Caco-2 (cell line): Measurements from ENCODE around the gene SEC24C. TPM values are rescaled to one million over a fixed set of nuclear protein-coding genes. Genes with fewer than 3 reads are reported as not detected.
"Not testable (repeated sequence)": the region's sequence is repeated elsewhere in the genome, so short reads cannot be mapped to it uniquely, and the experiment has no call there.

Source experiments
- BruUV-seq: library from RNA; stranded (reverse); fragments of 400-500 nt; replicated peaks from 2 replicates; lab custom pipeline; 2021; lab: Mats Ljungman, UMichigan
- CTCF ChIA-PET: fragments of 300-600 bp; sonication (Branson Sonifier 250); formaldehyde crosslinking; loops from one replicate; lab custom pipeline; 2022; ENCODE audit warnings: antibody characterized with exemption; lab: Charles Lee
- POLR2A ChIA-PET: fragments of 300-600 bp; sonication (Branson Sonifier 250); formaldehyde crosslinking; loops from one replicate; lab custom pipeline; 2022; ENCODE audit warnings: antibody characterized with exemption; lab: Charles Lee
- DNase-seq, 2 experiments: peaks; one replicate each; pipeline versions ENCODE4 v3.0.0 to v3.0.0-alpha.2; 2020 to 2022
- H3K27me3 ChIP-seq: replicated peaks from 2 replicates; pipeline ENCODE4 v1.6.0; 2011; ENCODE audit warnings: low read length; ENCODE audit not compliant: control insufficient read depth, insufficient read depth
- H3K36me3 ChIP-seq: 2 replicates; pipeline ENCODE4 v1.5.1; 2011; ENCODE audit warnings: low read length; ENCODE audit not compliant: control insufficient read depth, insufficient read depth
- H3K4me1 ChIP-seq: fragments of 250-450 bp; sonication (Bioruptor Pico); 2 replicates; pipeline ENCODE4 v1.5.1; 2020; ENCODE audit warnings: mild to moderate bottlenecking
- H3K4me3 ChIP-seq: 2 replicates; pipeline ENCODE4 v1.5.1; 2011; ENCODE audit warnings: low read depth, mild to moderate bottlenecking, control low read depth, low read length
- H3K9me3 ChIP-seq: fragments of 250-450 bp; sonication (Bioruptor Pico); 2 replicates; pipeline ENCODE4 v1.5.1; 2020; ENCODE audit warnings: mild to moderate bottlenecking, moderate library complexity
- H3K27ac Mint-ChIP-seq: one replicate; pipeline ENCODE4 v1.8.0; 2022; ENCODE audit warnings: mixed read lengths; ENCODE audit not compliant: unreplicated experiment
- H3K27me3 Mint-ChIP-seq: one replicate; pipeline ENCODE4 v1.8.0; 2022; ENCODE audit warnings: mixed read lengths; ENCODE audit not compliant: insufficient read depth, unreplicated experiment
- H3K36me3 Mint-ChIP-seq: one replicate; pipeline ENCODE4 v1.8.0; 2022; ENCODE audit warnings: mild to moderate bottlenecking, mixed read lengths; ENCODE audit not compliant: insufficient read depth, unreplicated experiment
- H3K4me1 Mint-ChIP-seq: one replicate; pipeline ENCODE4 v1.8.0; 2022; ENCODE audit warnings: low read depth, mixed read lengths; ENCODE audit not compliant: unreplicated experiment
- H3K4me3 Mint-ChIP-seq: one replicate; pipeline ENCODE4 v1.8.0; 2022; ENCODE audit warnings: mild to moderate bottlenecking, moderate library complexity, mixed read lengths; ENCODE audit not compliant: unreplicated experiment
- H3K9me3 Mint-ChIP-seq: one replicate; pipeline ENCODE4 v1.8.0; 2022; ENCODE audit warnings: mixed read lengths; ENCODE audit not compliant: unreplicated experiment
- intact Hi-C: fragments of 100-400 bp; cut with micrococcal nuclease; formaldehyde crosslinking; loops from one replicate; pipeline ENCODE4 v1.10.0; 2022; ENCODE audit not compliant: unreplicated experiment
- total RNA-seq: library from RNA; stranded (reverse); gene quantifications from 2 replicates; pipeline ENCODE4 v1.2.3, GENCODE V29; 2022

Gene SEC24C
- total RNA-seq, 1 experiment from 2014 or later, result 91.2 TPM

DNA sequence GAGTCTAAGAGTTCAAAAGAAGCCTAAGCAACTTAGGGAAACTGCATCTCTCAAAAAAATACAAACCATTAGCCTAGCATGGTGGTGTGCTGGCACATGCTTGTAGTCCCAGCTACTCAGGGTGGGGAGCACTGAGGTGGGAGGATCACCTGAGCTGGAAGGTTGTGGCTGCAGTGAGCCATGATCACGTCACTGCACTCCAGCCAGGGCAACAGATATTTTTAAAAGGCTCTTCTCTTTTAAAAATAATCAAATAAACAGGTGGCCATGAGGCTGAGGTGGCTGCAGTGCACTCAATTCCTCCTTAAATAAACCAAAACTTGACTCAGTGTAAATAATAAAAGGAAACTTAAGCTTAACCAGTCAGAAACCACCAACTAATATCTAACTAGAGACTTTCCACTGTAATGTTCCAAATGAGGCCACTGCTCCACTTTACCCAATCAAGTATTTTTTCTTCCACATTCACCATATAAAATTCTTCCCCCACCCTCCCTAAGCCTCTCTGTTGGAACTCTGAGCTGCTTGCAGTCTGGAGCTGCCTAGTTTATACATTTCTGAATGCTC lies 38.6 kb upstream of the SEC24C start:
- BruUV-seq, H3K36me3 ChIP-seq, H3K27me3 ChIP-seq, H3K4me3 ChIP-seq, H3K36me3 Mint-ChIP-seq, H3K27ac Mint-ChIP-seq, H3K9me3 Mint-ChIP-seq, H3K4me3 Mint-ChIP-seq, CTCF ChIA-PET, POLR2A ChIA-PET, intact Hi-C loops, DNase-seq, H3K4me1 ChIP-seq, H3K4me1 Mint-ChIP-seq, H3K27me3 Mint-ChIP-seq, H3K9me3 ChIP-seq: not testable (repeated sequence)

DNA sequence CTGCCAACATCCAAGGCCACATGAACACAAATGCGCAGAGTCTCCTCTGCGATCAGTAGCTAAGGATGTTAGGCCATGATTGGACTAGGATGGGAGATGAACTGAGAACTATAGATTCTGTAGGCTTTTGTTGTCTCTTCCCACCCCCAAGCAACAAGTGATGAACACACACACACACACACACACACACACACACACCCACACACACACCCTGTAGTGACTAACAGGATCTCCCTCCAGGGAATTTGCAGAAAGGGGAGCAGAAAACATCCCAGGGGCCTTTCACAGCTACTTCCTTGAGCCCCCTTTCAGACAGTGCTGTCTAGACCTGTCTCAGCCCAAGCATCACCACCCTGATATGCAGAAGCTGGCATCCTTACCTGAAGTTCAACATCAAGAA lies 37.7 kb upstream of the SEC24C start:
- H3K4me1 ChIP-seq, H3K4me3 Mint-ChIP-seq, H3K27me3 Mint-ChIP-seq, CTCF ChIA-PET, H3K9me3 Mint-ChIP-seq, H3K27ac Mint-ChIP-seq, DNase-seq, POLR2A ChIA-PET, H3K4me3 ChIP-seq, H3K27me3 ChIP-seq, H3K36me3 ChIP-seq, intact Hi-C loops, H3K4me1 Mint-ChIP-seq, H3K36me3 Mint-ChIP-seq, BruUV-seq, H3K9me3 ChIP-seq: not testable (repeated sequence)

DNA sequence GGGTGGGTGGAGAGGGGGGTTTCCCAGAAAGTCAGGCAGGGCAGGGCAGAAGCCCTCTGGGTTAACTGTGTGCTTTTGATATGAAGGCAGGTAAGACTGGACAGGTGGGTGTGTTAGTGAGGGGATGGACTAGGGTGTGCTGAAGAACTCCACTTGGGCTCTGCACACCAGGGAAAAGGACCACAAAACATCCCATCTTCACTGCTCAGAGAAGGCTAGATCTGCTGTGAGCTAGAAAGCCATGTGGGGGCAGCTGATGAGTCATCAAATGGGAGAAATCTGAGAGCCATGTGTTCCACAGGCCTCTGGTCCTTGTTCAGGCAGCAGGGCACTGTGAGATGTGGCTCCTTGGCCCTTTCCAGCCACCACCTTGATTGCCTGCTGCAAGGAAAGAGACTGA lies 36.5 kb upstream of the SEC24C start:
- CTCF ChIA-PET, H3K36me3 ChIP-seq, H3K4me3 ChIP-seq, H3K27ac Mint-ChIP-seq, H3K4me3 Mint-ChIP-seq, DNase-seq, H3K27me3 ChIP-seq, intact Hi-C loops, H3K4me1 ChIP-seq, H3K27me3 Mint-ChIP-seq, POLR2A ChIA-PET, BruUV-seq, H3K4me1 Mint-ChIP-seq, H3K9me3 Mint-ChIP-seq, H3K9me3 ChIP-seq: not testable (repeated sequence)
- H3K36me3 Mint-ChIP-seq, result peaks cover 10% of the 10 kb centered on the region

DNA sequence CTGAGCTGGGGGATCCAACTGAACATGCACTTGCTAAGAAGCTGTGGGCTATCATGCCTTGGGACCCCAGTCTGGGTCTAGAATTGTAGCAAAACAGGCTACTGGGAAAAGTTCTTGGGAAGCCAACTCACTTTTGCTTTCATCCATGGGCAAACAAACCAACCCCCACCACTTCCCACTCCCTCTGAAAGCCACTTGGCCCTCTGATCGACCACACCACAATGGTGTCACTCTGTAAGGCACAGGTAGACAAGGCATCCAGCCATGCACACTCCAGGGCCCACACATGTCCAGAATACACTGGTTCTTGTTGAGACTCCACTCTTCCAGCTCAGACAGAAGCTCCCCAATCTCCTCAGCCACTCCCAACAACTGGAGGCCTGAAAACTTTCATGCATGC lies 36.0 kb upstream of the SEC24C start:
- H3K27ac Mint-ChIP-seq, CTCF ChIA-PET, BruUV-seq, H3K27me3 Mint-ChIP-seq, H3K4me1 ChIP-seq, H3K9me3 Mint-ChIP-seq, H3K4me3 ChIP-seq, H3K27me3 ChIP-seq, POLR2A ChIA-PET, H3K9me3 ChIP-seq, DNase-seq, H3K36me3 ChIP-seq, intact Hi-C loops, H3K4me1 Mint-ChIP-seq, H3K4me3 Mint-ChIP-seq: not testable (repeated sequence)
- H3K36me3 Mint-ChIP-seq, result peaks cover 10% of the 10 kb centered on the region

DNA sequence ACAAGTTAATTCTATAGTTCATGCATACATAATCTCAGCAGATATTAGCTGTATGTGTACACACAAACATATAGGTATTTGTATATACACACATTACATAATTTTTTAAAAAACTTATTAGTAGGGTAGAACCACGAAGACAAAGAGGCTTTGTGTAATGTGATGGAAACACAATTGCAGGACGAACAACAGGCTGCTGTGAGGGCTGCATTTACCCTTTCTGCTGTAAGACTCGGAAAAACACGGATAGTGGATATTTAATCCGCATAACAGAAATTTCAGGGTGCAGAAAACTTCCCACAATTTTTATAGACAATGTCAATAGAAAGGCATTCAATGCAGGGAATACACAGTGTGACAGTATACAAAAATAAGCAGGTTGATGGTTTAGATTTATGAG lies 32.5 kb upstream of the SEC24C start:
- H3K4me3 ChIP-seq, CTCF ChIA-PET, intact Hi-C loops: not testable (repeated sequence)

DNA sequence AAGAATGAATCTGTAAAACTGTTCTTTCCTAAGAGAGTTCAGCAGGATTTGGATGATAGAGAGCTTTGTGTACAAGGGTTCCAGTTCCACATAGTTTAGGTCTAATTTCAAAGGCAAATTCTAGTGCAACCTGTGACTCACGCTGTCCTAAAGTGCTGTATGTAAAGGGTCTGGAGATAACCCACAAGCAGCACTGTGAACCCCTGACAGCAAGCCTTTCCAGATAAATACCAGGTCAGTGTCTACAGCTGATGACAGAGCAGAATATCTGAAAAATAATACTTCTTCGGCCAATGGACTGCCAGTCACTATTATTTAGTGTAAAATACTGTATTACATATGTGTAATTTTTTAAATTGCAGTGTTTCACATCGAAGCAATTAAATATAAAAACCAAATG lies 30.3 kb upstream of the SEC24C start:
- H3K4me3 Mint-ChIP-seq, DNase-seq, H3K9me3 Mint-ChIP-seq, H3K4me1 ChIP-seq, H3K27ac Mint-ChIP-seq, H3K4me1 Mint-ChIP-seq, H3K36me3 ChIP-seq, H3K9me3 ChIP-seq, BruUV-seq, H3K27me3 Mint-ChIP-seq, POLR2A ChIA-PET, intact Hi-C loops, H3K27me3 ChIP-seq, CTCF ChIA-PET, H3K4me3 ChIP-seq: not testable (repeated sequence)
- H3K36me3 Mint-ChIP-seq, result peaks cover 21% of the 10 kb centered on the region

More for the DNA sequence above, 32.5 kb upstream of the SEC24C start:
- H3K27ac Mint-ChIP-seq, H3K4me3 Mint-ChIP-seq, H3K9me3 Mint-ChIP-seq, BruUV-seq, DNase-seq, H3K27me3 Mint-ChIP-seq, H3K9me3 ChIP-seq, H3K4me1 ChIP-seq, H3K36me3 ChIP-seq, H3K36me3 Mint-ChIP-seq, H3K27me3 ChIP-seq, H3K4me1 Mint-ChIP-seq, POLR2A ChIA-PET: not testable (repeated sequence)

DNA sequence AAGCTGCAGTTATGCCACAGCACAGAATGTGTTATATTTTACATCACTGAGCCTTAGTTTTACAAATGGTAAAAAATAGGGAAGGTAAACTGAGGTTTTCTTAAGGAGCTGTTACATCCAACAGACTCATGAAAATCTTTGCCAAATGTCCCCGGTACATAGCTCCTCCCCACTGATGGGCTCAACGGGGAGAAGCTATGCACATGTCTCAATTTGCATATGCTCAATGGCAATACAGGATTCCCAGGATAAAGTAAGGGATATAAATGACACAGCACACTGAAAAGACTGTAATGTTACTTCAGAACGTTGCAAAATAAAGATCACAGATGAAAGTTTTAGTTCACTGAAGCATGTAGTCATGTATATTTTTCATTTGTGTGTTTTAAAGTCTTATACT lies 29.7 kb upstream of the SEC24C start:
- BruUV-seq, DNase-seq, H3K9me3 Mint-ChIP-seq, CTCF ChIA-PET, H3K4me1 ChIP-seq, intact Hi-C loops, H3K9me3 ChIP-seq, H3K4me1 Mint-ChIP-seq, POLR2A ChIA-PET, H3K27ac Mint-ChIP-seq, H3K27me3 Mint-ChIP-seq, H3K4me3 Mint-ChIP-seq, H3K4me3 ChIP-seq, H3K36me3 ChIP-seq, H3K27me3 ChIP-seq: not testable (repeated sequence)
- H3K36me3 Mint-ChIP-seq, result peaks cover 26% of the 10 kb centered on the region
